HG03103 (cell line): ENCODE results near the gene AAGAB.
"Not testable (repeated sequence)": the region's sequence is repeated elsewhere in the genome, so short reads cannot be mapped to it uniquely, and the experiment has no call there.

ENCODE experiments used
- ATAC-seq: cut with Tn5 transposase; IDR thresholded peaks from one replicate; pipeline ENCODE4 v1.9.1; 2021; ENCODE audit warnings: low read depth; ENCODE audit not compliant: unreplicated experiment

Gene AAGAB

GRCh38 chr15:67154249-67154648 lies 100.2 kb downstream of the AAGAB start:
- no peak for ATAC-seq

DNA sequence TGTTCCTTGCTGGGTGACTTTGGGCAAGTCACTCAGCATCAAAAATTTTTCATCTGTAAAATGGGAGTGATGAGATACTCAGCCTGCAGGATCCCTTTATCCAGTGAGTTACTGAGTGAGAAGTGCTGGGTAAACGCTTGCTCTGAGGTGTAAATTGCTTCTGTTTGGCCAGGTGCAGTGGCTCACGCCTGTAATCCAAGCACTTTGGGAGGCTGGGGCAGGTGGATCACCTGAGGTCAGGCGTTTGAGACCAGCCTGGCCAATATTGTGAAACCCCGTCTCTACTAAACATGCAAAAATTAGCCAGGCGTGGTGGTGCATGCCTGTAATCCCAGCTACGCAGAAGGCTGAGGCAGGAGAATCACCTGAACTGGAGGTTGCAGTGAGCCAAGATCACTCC lies 101.4 kb downstream of the AAGAB start:
- not testable (repeated sequence) for ATAC-seq

GRCh38 chr15:67152429-67152828 lies 102.0 kb downstream of the AAGAB start:
- no peak for ATAC-seq
